Measurements from ENCODE around the gene ATP10B.

The ATP10B gene

DNA sequence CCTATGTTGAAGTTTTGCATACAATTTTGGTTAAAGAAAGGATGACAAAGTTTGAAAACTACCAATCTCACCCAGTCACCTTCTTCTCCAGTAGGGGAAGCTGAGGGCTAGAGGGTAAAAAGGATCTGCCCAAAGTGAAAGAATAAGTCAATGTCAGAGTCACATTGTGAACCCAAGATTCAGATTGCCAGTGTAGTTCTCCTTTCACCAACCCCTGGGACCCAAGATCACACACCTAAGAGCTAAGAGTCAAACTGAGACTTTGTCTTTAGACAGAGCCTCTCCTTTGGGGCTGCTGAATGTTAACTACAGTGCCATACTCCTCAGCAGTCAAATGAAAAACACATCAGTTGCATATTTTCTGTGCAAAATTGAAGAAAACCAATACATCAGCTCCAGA is 210.6 kb downstream of the ATP10B start (continued):
- TF ChIP-seq ZFP41 (tag by site-specific recombination; IDR thresholded peaks at IDR 0.05; ENCODE audit: borderline replicate concordance) (no peak), ZNF670 (tag by site-specific recombination; IDR thresholded peaks at IDR 0.05; ENCODE audit: low read depth) (no peak), ZNF776 (tag by site-specific recombination; IDR thresholded peaks at IDR 0.05; ENCODE audit: borderline replicate concordance) (no peak)

DNA sequence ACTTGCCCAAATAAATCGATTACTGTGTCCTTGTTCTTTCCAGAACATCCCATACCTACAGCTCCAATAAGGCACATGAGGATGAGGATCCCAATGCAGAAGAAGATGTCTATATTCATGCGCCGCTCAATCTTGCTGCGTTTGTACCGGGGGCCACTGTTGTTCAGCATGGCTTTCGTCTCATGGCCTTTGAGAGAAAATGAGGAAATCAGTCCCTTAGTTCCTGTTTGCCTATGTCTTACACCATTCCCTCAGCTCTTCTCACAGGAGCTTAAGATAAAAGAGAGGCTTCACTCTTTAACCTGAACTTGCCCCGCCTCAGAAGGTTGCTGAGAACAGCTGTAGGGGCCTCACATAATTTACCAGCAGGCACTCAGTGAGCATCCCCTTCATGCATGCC is 211.6 kb downstream of the ATP10B start:
- H3K27ac ChIP-seq (ENCODE audit: extremely low read depth, low read depth, low read length): no peak overlapping the region

DNA sequence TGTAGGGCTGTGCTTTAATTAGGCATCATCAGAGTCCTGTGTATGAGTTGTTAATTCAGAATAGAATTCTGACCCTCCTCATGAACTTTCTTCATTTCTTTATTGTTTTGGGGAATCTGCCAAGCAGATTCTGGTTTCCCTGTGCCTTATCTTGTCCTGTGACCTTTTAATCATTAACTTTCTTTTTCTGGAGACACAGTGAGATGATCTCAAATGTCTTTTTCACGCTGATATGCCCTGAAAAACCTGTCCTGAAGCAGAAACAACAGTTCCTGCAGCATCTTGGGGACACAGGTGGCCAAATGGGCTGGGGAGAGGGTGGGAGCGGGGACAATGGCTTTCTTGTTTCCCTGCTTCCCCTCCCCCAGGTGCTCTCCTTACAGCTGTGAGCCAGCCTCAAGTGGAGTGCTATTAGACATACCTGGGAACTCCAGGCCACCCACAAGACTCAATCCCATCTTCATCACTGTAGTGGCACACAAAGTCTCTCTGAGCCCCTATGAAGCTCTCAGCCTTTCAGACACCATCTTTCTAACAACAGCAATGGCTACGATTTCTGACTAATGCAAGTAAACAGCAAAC is 213.8 kb downstream of the ATP10B start:
- Histone ChIP-seq H3K9me3 (ENCODE audit: control insufficient read depth, insufficient read depth, low read depth, low read length) (no peaks in the 10 kb centered on the region), H3K27ac (ENCODE audit: extremely low read depth, low read depth, low read length) (no peak overlapping the region), H3K36me3 (ENCODE audit: control insufficient read depth in 2 of 2, insufficient read depth in 1 of 2, low read length in 2 of 2) (no peaks in the 10 kb centered on the region), H3K4me1 (ENCODE audit: control insufficient read depth, insufficient read depth, low read length) (no peaks in the 10 kb centered on the region), H3K4me3 (ENCODE audit: low read depth, low read length) (no peak overlapping the region)
- CTCF ChIA-PET: interaction anchor here (1.1 kb wide), 1 partner anchor 199 kb away, joined by 3 read pairs; no protein-coding TSS in a partner anchor
- TF ChIP-seq ZBTB1 (tag by site-specific recombination; IDR thresholded peaks at IDR 0.05) (no peak), ZNF610 (tag by site-specific recombination; IDR thresholded peaks at IDR 0.05; ENCODE audit: borderline replicate concordance) (no peak), BCL11B (tag by site-specific recombination; IDR thresholded peaks at IDR 0.05; ENCODE audit: low read depth) (no peak), ZNF792 (tag by site-specific recombination; IDR thresholded peaks at IDR 0.05) (no peak), ZBTB8A (tag by site-specific recombination; IDR thresholded peaks at IDR 0.05) (no peak), ZNF223 (tag by site-specific recombination; IDR thresholded peaks at IDR 0.05) (no peak), ZBTB20 (tag by site-specific recombination; IDR thresholded peaks at IDR 0.05) (no peak), ZNF404 (tag by site-specific recombination; IDR thresholded peaks at IDR 0.05) (no peak), ZNF174 (tag by site-specific recombination; IDR thresholded peaks at IDR 0.05) (no peak), ZNF544 (tag by site-specific recombination; IDR thresholded peaks at IDR 0.05) (no peak), ZNF350 (tag by site-specific recombination; IDR thresholded peaks at IDR 0.05) (no peak), ZNF133 (tag by site-specific recombination; IDR thresholded peaks at IDR 0.05) (no peak), ZFP69B (tag by site-specific recombination; IDR thresholded peaks at IDR 0.05) (no peak), ZNF624 (tag by site-specific recombination; IDR thresholded peaks at IDR 0.05) (no peak), ZNF394 (tag by site-specific recombination; IDR thresholded peaks at IDR 0.05; ENCODE audit: borderline replicate concordance) (no peak), ZNF175 (tag by site-specific recombination; IDR thresholded peaks at IDR 0.05) (no peak)
- TF ChIP-seq, protein P1, sequence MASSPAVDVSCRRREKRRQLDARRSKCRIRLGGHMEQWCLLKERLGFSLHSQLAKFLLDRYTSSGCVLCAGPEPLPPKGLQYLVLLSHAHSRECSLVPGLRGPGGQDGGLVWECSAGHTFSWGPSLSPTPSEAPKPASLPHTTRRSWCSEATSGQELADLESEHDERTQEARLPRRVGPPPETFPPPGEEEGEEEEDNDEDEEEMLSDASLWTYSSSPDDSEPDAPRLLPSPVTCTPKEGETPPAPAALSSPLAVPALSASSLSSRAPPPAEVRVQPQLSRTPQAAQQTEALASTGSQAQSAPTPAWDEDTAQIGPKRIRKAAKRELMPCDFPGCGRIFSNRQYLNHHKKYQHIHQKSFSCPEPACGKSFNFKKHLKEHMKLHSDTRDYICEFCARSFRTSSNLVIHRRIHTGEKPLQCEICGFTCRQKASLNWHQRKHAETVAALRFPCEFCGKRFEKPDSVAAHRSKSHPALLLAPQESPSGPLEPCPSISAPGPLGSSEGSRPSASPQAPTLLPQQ (tag by site-specific recombination; IDR thresholded peaks at IDR 0.05): no peak
- TF ChIP-seq, protein P2, sequence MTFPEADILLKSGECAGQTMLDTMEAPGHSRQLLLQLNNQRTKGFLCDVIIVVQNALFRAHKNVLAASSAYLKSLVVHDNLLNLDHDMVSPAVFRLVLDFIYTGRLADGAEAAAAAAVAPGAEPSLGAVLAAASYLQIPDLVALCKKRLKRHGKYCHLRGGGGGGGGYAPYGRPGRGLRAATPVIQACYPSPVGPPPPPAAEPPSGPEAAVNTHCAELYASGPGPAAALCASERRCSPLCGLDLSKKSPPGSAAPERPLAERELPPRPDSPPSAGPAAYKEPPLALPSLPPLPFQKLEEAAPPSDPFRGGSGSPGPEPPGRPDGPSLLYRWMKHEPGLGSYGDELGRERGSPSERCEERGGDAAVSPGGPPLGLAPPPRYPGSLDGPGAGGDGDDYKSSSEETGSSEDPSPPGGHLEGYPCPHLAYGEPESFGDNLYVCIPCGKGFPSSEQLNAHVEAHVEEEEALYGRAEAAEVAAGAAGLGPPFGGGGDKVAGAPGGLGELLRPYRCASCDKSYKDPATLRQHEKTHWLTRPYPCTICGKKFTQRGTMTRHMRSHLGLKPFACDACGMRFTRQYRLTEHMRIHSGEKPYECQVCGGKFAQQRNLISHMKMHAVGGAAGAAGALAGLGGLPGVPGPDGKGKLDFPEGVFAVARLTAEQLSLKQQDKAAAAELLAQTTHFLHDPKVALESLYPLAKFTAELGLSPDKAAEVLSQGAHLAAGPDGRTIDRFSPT (tag by site-specific recombination; IDR thresholded peaks at IDR 0.05): no peak
- TF ChIP-seq, protein P3, sequence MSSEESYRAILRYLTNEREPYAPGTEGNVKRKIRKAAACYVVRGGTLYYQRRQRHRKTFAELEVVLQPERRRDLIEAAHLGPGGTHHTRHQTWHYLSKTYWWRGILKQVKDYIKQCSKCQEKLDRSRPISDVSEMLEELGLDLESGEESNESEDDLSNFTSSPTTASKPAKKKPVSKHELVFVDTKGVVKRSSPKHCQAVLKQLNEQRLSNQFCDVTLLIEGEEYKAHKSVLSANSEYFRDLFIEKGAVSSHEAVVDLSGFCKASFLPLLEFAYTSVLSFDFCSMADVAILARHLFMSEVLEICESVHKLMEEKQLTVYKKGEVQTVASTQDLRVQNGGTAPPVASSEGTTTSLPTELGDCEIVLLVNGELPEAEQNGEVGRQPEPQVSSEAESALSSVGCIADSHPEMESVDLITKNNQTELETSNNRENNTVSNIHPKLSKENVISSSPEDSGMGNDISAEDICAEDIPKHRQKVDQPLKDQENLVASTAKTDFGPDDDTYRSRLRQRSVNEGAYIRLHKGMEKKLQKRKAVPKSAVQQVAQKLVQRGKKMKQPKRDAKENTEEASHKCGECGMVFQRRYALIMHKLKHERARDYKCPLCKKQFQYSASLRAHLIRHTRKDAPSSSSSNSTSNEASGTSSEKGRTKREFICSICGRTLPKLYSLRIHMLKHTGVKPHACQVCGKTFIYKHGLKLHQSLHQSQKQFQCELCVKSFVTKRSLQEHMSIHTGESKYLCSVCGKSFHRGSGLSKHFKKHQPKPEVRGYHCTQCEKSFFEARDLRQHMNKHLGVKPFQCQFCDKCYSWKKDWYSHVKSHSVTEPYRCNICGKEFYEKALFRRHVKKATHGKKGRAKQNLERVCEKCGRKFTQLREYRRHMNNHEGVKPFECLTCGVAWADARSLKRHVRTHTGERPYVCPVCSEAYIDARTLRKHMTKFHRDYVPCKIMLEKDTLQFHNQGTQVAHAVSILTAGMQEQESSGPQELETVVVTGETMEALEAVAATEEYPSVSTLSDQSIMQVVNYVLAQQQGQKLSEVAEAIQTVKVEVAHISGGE (tag by site-specific recombination; conservative IDR thresholded peaks at IDR 0.05; ENCODE audit: low read depth): no peak
- POLR2A ChIA-PET: no interaction called here

More for the DNA sequence above, 211.6 kb downstream of the ATP10B start:
- TF ChIP-seq MEIS1 (CRISPR knock-in tag; IDR thresholded peaks at IDR 0.05; ENCODE audit: borderline replicate concordance): no peak
- no peak for TF ChIP-seq KLF9 (tag by site-specific recombination; IDR thresholded peaks at IDR 0.05; ENCODE audit: low read depth)
- TF ChIP-seq ZNF341 (tag by site-specific recombination; IDR thresholded peaks at IDR 0.05; ENCODE audit: low read depth): no peak
- no peak for TF ChIP-seq ZNF248 (tag by site-specific recombination; IDR thresholded peaks at IDR 0.05)
- TF ChIP-seq ZNF571 (tag by site-specific recombination; IDR thresholded peaks at IDR 0.05): no peak
- no peak for TF ChIP-seq ZNF37A (tag by site-specific recombination; IDR thresholded peaks at IDR 0.05)
- no peak for TF ChIP-seq OSR2 (tag by site-specific recombination; IDR thresholded peaks at IDR 0.05)
- TF ChIP-seq, protein P4, sequence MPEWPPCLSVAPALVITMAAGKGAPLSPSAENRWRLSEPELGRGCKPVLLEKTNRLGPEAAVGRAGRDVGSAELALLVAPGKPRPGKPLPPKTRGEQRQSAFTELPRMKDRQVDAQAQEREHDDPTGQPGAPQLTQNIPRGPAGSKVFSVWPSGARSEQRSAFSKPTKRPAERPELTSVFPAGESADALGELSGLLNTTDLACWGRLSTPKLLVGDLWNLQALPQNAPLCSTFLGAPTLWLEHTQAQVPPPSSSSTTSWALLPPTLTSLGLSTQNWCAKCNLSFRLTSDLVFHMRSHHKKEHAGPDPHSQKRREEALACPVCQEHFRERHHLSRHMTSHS (tag by site-specific recombination; IDR thresholded peaks at IDR 0.05): no peak
- no peak for TF ChIP-seq TRIM28 (IDR thresholded peaks at IDR 0.05; ENCODE audit: borderline replicate concordance, low read length)
- no peak for TF ChIP-seq TCF7L2 (IDR thresholded peaks at IDR 0.05; ENCODE audit: borderline replicate concordance, low read depth, low read length)
- TF ChIP-seq ZNF140 (tag by site-specific recombination; IDR thresholded peaks at IDR 0.05): no peak
- no peak for TF ChIP-seq ZNF791 (tag by site-specific recombination; IDR thresholded peaks at IDR 0.05)
- H3K4me1 ChIP-seq (ENCODE audit: control insufficient read depth, insufficient read depth, low read length): no peaks in the 10 kb centered on the region
- no peak overlapping the region for H3K4me3 ChIP-seq (ENCODE audit: low read depth, low read length)
- ChIA-PET CTCF (interaction anchor here (1.7 kb wide), 1 partner anchor 203 kb away, joined by 7 read pairs; no protein-coding TSS in a partner anchor), POLR2A (no interaction called here)
- H3K9me3 ChIP-seq (ENCODE audit: control insufficient read depth, insufficient read depth, low read depth, low read length): no peaks in the 10 kb centered on the region
- H3K36me3 ChIP-seq (ENCODE audit: control insufficient read depth in 2 of 2, insufficient read depth in 1 of 2, low read length in 2 of 2): no peaks in the 10 kb centered on the region

All from HEK293 (cell line).